Left kidney (tissue), 2 donors: ENCODE data around the gene PRIM2. TPM values are rescaled to one million over a fixed set of nuclear protein-coding genes. Genes with fewer than 3 reads are reported as not detected.
A peak's percentile ranks its signal among the peaks of the same experiment; 100 is the strongest.
"Not testable (repeated sequence)": the region's sequence is repeated elsewhere in the genome, so short reads cannot be mapped to it uniquely, and the experiment has no call there.

Experiments
- DNase-seq: peaks from one replicate; pipeline ENCODE4 v3.0.0-alpha.2; 2013
- polyA plus RNA-seq: library from polyadenylated mRNA; unstranded; fragments of 120-200 nt; gene quantifications from one replicate; pipeline ENCODE4 v1.2.1, GENCODE V29; 2013; ENCODE audit not compliant: insufficient read length

The PRIM2 gene
- polyA plus RNA-seq, 1 donor: 23.0 TPM

DNA sequence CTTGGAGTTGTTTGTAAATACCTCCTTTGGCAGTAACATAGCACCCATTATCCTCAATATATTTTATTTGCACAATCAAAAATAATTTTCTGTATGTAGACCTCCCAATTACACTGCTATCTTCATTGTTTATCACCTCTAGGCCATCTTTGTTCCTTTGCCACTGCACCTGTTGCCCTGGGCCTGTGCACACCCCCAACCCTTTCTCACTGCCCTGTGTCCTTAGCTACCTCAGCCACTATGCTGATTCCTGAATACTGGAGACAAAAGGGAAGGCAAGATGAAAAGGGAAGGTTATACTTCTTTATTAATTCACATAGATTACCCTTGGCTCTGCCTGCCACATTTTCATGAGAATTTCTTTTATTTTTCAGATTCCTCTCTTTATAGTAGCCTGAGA, 127.9 kb downstream of the PRIM2 start:
- not testable (repeated sequence) for DNase-seq

- not testable (repeated sequence) for DNase-seq
Measured at GRCh38 chr6:57445790-57446468, 128.5 kb downstream of the PRIM2 start.

GRCh38 chr6:57449496-57450066, 132.2 kb downstream of the PRIM2 start:
- DNase-seq: not testable (repeated sequence)

- not testable (repeated sequence) for DNase-seq
Measured at GRCh38 chr6:57459781-57460180, 142.4 kb downstream of the PRIM2 start.

DNA sequence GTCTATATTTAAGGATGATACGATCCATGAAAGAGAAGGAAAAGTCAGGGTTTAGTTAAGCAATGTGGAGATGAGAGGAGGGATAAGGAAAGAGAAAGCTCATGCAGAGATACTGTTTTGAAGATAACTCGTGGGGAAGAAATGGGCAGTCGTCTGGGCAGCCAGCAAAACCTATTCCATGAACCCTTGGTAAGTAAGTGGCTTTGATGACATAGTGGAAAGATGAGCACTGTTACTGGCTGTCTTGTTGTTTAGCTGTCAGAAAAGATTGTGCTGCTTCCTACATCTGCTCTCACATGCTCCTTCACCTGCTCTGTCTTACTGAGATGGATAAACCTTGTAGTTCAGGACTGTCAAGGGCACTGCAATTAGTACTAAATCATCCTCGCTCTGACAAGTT, 143.6 kb downstream of the PRIM2 start:
- DNase-seq: not testable (repeated sequence)

DNA sequence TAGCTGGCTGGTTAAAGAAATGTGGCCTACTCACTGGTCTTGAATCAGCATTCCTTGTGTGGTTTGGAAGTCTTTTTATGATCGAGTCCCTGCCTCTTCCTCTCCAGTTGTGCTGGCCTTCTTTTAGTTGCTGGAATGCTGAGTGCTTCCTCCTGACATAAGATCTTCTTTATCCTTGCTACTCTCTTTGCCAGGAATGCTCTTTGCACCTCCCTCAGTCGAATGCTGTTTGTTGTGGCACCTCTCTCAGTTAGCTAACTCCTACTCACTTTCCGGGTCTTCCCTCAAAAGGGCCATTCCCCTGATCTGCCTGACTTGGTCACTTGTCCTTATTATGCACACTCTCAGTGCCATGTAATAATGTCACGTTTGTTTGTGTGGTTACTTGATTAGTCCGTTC, 146.4 kb downstream of the PRIM2 start:
- DNase-seq: not testable (repeated sequence)

GRCh38 chr6:57465968-57466367, 148.5 kb downstream of the PRIM2 start:
- DNase-seq: not testable (repeated sequence)

GRCh38 chr6:57469072-57469471, 151.6 kb downstream of the PRIM2 start:
- DNase-seq: peak; percentile 56

GRCh38 chr6:57470148-57470547, 152.7 kb downstream of the PRIM2 start:
- DNase-seq: not testable (repeated sequence)

DNA sequence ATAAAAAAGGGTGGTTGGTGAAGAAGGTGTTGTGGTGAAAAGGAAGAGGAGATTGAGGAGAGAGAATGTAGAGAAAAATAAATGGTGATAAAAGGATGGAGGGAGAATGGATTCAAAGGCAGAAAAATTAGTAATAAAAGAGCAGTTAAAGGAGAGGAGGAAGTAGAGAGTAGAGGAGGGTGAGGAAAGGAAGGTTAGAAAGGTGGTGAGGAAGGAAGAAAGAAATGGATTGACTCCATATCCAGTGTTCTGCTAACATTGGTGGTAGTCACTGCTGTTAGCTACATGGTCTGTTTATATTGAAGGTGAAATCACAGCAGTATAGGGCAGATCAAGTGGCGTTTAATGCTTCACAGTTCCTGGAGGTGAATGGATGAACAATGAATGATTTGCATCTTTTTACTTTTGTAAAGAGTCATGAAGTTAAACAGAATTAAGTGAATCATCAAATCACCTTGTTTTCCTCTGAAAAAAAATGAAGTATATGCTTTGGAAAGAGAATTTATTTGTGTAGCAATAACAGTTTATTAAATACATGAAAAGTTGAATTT, 154.0 kb downstream of the PRIM2 start:
- DNase-seq: not testable (repeated sequence)

- peak; percentile 30 for DNase-seq
Measured at GRCh38 chr6:57472861-57473362, 155.5 kb downstream of the PRIM2 start.

DNA sequence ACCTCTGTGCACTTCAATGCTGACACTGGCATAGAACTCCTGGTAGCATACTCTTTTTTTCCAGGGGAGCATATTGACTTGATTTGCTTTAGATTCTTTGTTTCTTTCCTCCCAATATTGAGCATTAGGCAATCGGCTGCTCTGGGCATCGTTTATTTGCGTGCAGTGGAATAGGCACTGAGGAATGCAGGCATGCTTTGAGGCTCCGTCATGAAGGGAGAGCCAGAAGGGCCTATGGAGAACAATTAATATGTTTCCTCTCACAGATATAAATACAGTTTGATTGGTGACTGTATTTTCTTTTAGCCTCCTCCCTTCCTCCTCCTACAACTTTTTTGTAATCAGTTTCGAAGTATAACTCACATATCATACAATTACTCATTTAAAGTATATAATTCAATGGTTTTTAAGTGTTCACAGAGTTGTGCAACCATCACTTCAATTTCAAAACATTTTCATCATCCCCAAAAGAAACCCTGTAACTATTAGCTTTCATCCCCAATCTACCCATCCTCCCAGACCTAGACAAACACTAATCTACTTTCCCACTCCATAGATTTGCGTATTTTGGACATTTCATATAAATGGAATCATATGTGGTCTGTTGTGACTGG, 157.5 kb downstream of the PRIM2 start:
- DNase-seq: not testable (repeated sequence)

DNA sequence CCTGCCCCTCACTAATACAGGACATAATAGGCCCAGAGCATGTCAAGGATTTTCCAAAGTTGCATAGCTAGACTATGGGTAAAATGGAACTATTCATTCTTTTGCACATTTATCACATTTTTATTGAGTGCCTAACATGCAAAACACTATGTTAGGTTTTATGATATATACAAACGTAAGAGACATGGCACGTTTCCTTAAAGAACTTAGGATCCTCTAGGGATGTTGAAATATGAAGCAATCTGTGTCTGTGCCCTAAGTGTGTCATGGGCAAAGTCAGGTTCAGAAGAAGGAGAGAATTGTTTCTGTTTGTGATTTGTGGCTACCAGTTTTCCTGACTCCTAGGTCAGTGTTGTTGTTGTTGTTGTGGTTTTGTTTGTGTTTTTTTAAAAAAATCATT, 158.2 kb downstream of the PRIM2 start:
- DNase-seq: not testable (repeated sequence)

DNA sequence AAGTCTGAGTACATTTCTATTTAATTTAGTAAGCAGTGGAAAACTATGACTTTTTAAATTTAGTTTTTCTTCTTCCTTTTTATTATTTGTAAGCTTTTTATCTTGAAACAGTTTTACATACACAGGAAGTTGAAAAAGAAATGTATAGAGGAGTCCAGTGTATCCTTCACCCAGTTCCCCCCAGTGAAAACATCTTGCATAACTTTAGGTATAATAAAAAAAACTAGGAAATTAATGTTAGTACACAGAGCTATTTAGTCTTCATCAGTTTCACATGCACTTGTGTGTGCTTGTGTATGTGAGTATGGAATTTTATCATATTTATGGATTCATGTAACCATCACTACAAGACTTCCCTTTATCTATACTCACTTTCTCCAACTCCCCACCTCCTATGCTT, 162.8 kb downstream of the PRIM2 start:
- DNase-seq: not testable (repeated sequence)

DNA sequence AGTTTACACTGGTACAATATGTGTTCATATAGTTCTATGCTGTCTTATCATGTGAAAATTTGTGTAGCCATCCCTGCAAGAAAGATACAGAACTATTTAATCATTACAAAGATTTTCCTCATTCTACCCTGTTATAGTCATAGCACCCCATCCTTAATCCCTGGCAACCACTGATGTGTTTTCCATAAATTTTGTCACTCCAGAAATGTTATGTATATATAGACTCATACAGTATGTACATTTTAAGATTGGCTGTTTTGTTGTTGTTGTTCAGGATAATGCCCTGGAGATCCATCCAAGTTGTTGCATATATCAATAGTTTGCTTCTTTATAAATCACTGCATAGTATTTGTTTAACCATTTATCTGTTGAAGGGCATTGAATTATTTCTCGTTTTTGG, 163.7 kb downstream of the PRIM2 start:
- DNase-seq: not testable (repeated sequence)

GRCh38 chr6:57482471-57482870, 165.0 kb downstream of the PRIM2 start:
- DNase-seq: not testable (repeated sequence)

GRCh38 chr6:57486494-57487081, 169.2 kb downstream of the PRIM2 start:
- DNase-seq: not testable (repeated sequence)

- not testable (repeated sequence) for DNase-seq
Measured at GRCh38 chr6:57488551-57488950, 171.1 kb downstream of the PRIM2 start.

DNA sequence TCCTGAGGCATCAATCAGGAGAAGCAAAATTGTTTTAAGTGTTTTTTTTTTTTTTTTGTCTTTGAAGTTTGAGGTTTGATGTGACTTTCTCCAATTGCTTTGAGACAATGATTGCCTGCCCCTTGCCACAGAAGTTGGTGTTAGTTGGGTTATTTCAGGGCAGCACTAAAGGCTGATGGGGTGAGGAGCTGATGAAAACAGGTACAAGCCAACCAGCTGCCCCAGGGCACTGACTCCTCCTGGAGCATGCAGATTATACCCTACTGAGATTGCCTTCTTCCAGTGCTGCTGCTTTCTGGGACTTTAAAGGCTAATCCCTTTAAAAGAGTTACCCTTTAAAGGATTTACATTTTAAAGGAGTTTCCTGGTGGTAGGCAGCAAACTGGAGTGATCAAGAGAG, 172.5 kb downstream of the PRIM2 start:
- DNase-seq: not testable (repeated sequence)

- DNase-seq: not testable (repeated sequence)
Measured at GRCh38 chr6:57491795-57492194, 174.4 kb downstream of the PRIM2 start.

DNA sequence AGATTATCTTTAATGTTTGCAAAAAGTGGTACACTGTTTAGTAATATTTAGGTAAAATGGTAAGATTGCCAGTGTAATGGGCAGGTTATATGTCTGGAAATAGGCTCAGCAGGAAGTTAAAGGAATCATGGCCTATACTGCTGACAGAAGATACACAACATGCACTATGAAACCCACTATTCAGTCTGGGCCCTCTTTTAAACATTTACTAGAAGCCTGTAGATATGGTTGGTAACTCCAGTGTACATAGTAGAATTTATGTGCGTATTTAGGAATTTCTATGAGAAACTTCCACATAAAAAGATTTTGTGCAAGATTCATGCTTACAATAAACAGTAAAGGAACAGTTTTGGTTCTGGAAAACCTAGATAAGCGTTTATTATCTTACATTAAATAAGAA, 178.8 kb downstream of the PRIM2 start:
- DNase-seq: not testable (repeated sequence)

DNA sequence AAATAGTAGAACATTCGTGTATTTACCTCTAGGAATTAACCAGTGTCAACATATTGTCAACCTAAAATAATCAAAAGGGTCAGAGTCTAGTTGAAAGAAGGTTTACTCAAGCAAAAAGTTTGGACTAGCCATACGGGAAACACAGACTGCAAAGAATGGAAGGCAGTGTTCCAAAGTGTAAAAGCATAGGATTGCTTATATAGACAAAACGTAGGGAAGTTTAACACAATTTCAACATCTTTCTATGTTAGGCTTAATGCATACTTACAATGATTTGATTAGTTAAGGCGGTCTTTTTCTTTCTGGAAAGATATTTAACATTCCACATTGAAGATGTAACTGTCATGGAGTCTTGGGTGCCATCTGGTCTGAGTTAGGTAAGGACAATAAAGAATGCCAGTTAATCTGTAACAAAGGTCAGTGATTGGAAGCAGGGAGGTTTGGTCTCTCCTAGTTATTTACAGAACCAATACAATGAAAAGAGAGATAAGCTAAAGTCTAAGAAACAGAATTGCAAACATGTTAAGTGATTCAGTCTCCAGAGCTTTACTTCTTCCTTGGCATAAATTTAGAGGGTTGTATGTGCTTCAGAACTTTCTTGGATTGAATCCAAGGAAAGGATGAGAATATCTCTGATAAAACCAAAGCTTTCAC, 183.1 kb downstream of the PRIM2 start:
- DNase-seq: not testable (repeated sequence)
